SK-N-SH treated with all-trans-retinoic acid at 6 μM for 48 hours (cell line): Measurements from ENCODE around the gene AMIGO1.

Source experiments
- ARNTL ChIP-seq: fragments of 450-650 bp; formaldehyde crosslinking; IDR thresholded peaks from 2 replicates; pipeline ENCODE4 v1.5.0; 2020; ENCODE audit warnings: low read depth, mild to moderate bottlenecking, moderate library complexity, borderline replicate concordance
- OSR1 ChIP-seq: fragments of 250-450 bp; sonication (Bioruptor Pico); IDR thresholded peaks from 2 replicates; pipeline ENCODE4 v1.8.0; 2022; ENCODE audit warnings: moderate library complexity, mild to moderate bottlenecking, inconsistent platforms
- SNAI2 ChIP-seq: fragments of 250-450 bp; sonication (Bioruptor Pico); IDR thresholded peaks from 2 replicates; pipeline ENCODE4 v1.5.0; 2020; ENCODE audit warnings: mild to moderate bottlenecking, moderate library complexity
- TCF4 ChIP-seq: fragments of 250-450 bp; sonication (Bioruptor Pico); IDR thresholded peaks from 2 replicates; pipeline ENCODE4 v1.8.0; 2021; ENCODE audit warnings: mild to moderate bottlenecking, moderate library complexity, borderline replicate concordance
- ZFP3 ChIP-seq: fragments of 250-450 bp; sonication (Bioruptor Pico); IDR thresholded peaks from 2 replicates; pipeline ENCODE4 v1.5.0; 2020; ENCODE audit warnings: mild to moderate bottlenecking, moderate library complexity
- TF ChIP-seq, protein P1 (sequence below): fragments of 250-450 bp; sonication (Bioruptor Pico); IDR thresholded peaks from 2 replicates; pipeline ENCODE4 v1.5.1; 2021; ENCODE audit warnings: mild to moderate bottlenecking, moderate library complexity
- TF ChIP-seq, protein P2 (sequence below): fragments of 250-450 bp; sonication (Bioruptor Pico); IDR thresholded peaks from 2 replicates; pipeline ENCODE4 v1.5.0; 2020; ENCODE audit warnings: mild to moderate bottlenecking, moderate library complexity

GRCh38 chr1:109509176-109510134 is at the start of gene AMIGO1:
- no peak for TF ChIP-seq TCF4
- TF ChIP-seq ARNTL = no peak
- TF ChIP-seq SNAI2 = no peak
- no peak for TF ChIP-seq ZFP3
- TF ChIP-seq, protein P1, sequence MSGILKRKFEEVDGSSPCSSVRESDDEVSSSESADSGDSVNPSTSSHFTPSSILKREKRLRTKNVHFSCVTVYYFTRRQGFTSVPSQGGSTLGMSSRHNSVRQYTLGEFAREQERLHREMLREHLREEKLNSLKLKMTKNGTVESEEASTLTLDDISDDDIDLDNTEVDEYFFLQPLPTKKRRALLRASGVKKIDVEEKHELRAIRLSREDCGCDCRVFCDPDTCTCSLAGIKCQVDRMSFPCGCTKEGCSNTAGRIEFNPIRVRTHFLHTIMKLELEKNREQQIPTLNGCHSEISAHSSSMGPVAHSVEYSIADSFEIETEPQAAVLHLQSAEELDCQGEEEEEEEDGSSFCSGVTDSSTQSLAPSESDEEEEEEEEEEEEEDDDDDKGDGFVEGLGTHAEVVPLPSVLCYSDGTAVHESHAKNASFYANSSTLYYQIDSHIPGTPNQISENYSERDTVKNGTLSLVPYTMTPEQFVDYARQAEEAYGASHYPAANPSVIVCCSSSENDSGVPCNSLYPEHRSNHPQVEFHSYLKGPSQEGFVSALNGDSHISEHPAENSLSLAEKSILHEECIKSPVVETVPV (CRISPR knock-in tag) = no peak
- TF ChIP-seq, protein P2, sequence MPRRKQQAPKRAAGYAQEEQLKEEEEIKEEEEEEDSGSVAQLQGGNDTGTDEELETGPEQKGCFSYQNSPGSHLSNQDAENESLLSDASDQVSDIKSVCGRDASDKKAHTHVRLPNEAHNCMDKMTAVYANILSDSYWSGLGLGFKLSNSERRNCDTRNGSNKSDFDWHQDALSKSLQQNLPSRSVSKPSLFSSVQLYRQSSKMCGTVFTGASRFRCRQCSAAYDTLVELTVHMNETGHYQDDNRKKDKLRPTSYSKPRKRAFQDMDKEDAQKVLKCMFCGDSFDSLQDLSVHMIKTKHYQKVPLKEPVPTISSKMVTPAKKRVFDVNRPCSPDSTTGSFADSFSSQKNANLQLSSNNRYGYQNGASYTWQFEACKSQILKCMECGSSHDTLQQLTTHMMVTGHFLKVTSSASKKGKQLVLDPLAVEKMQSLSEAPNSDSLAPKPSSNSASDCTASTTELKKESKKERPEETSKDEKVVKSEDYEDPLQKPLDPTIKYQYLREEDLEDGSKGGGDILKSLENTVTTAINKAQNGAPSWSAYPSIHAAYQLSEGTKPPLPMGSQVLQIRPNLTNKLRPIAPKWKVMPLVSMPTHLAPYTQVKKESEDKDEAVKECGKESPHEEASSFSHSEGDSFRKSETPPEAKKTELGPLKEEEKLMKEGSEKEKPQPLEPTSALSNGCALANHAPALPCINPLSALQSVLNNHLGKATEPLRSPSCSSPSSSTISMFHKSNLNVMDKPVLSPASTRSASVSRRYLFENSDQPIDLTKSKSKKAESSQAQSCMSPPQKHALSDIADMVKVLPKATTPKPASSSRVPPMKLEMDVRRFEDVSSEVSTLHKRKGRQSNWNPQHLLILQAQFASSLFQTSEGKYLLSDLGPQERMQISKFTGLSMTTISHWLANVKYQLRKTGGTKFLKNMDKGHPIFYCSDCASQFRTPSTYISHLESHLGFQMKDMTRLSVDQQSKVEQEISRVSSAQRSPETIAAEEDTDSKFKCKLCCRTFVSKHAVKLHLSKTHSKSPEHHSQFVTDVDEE (CRISPR knock-in tag) = no peak
- no peak for TF ChIP-seq OSR1 (CRISPR knock-in tag)
